Stimulated activated CD4-positive, alpha-beta T cell treated with anti-CD3 and anti-CD28 coated beads, Interleukin-1b, Interleukin-23, amount 100 ng/mL, for 48 hours (primary cell): Measurements from ENCODE around the gene ANKRD44.

Source experiments
- DNase-seq: peaks from one replicate; pipeline ENCODE4 v3.0.0-alpha.2; 2020

ANKRD44 gene

DNA sequence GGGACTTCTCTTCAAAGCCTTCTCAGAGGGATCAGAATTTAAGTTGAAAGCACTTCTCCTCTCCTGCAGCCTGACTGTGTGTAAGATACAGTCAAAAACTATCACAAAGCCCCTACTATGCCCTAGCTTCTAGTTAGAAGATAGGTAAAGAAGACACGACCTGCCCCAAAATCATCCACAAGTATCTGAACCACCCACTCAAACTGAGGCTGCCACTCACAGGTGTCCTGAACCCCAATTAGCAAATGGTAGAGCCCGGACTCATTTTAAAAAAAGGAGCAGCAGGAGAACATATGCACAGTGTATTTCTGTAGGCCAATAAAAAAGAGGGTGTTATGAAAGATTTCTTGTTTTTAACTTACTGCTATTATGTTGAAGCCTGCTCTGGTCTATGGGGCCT is 74.4 kb downstream of the ANKRD44 start:
- DNase-seq: no peak

- no peak for DNase-seq
These were observed 74.9 kb downstream of the ANKRD44 start for GRCh38 chr2:197235711-197236110.

- DNase-seq: no peak
These were observed 75.8 kb downstream of the ANKRD44 start for GRCh38 chr2:197234671-197235191.

- DNase-seq: no peak
These were observed 77.1 kb downstream of the ANKRD44 start for GRCh38 chr2:197233473-197233872.

DNA sequence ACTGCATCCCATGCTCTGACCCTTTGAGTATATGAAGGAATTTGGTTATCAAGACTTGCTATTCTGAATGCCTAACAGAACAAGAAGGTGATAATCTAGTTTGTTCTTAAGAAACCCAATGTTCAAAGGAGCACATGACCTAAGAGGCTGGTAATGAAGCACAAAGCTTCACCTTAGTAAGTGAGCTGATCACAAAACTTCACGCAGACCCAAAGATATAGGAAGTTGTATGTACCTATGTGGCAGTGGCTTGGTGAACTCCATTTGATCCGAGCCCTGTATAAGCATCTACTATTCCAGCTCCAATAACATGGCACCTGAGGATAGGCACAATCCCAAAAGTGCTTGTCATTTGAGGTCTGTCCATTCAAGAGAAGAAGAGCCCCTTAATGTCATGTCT is 78.6 kb downstream of the ANKRD44 start:
- DNase-seq: no peak

DNA sequence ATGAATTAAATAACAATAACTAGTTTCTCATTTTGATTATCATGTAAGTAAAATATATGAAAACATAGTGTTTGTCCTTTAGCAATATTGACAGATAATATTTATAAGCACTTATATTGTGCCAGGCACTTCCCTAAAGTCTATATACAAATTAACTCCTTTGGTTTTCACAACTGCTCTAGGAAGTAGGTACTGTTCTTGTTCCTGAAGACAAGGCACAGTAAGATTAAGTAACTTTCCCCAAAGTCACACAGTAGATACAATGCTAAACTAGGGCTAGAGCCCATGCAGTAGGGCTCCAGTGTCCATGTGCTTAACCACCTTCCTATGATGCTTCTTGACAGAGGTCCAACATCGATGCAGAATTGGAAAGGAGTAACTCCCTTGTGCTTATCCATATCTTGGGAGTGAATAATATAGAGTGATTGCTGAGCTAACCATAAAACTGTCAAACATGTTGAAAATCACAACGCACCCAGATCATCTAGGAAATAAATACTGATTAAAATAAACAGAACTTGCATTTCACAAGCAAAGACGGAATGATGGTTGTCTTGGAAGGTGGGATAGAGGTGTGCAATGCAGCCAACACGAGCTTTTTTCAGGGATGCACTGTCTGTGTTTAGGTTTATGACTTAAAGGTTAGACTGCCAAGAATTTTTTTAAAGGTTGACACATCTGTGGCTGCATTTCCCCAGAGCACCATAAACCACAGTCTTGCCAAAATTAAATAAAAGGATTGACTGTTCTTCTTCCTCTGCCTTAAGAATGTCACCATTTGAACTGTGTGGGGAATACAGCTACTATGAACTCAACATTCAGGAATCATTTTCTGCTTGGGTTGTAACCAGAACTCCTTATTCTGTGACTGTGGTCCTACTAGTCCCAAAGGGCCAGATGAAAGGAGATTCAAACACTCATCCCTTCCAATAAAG is 80.8 kb downstream of the ANKRD44 start:
- no peak for DNase-seq

DNA sequence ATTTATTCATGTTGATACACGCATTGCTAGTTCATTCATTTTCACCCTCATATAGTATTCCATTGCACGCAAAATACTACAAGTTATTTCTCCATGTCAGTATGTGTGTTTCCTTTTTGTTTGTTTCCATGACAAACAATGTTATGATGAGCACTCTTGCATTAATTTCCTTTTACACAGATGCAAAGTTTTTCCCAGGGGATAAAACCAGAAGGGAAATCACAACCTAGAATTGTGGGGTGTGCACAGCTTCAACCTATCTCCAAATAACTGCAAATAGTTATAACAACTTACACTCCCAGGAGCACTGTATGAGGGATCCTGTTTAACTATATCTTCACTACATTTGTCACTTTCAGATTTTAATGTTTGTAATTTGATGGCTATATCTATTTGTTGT is 87.1 kb downstream of the ANKRD44 start:
- no peak for DNase-seq

GRCh38 chr2:197219636-197220035 is 90.9 kb downstream of the ANKRD44 start:
- no peak for DNase-seq

DNA sequence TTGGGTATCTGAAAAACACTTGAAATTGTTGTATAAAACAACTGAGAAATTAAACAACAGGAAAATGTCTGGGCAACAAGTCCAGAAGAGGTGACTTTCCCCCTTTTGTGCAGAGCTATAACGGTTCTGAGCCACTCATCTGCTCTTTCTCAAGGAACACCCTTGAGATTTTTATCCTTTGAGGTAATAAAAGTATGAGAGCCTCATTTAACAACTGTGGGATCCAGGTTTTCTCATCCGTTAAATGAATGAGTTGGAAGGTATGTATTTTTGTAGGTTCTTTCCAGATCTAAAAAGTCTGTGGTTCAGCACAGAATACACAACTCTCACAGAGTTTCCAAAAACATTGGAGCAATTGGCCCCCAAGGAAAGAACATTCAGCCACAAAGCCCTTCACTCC is 93.0 kb downstream of the ANKRD44 start:
- DNase-seq: no peak

DNA sequence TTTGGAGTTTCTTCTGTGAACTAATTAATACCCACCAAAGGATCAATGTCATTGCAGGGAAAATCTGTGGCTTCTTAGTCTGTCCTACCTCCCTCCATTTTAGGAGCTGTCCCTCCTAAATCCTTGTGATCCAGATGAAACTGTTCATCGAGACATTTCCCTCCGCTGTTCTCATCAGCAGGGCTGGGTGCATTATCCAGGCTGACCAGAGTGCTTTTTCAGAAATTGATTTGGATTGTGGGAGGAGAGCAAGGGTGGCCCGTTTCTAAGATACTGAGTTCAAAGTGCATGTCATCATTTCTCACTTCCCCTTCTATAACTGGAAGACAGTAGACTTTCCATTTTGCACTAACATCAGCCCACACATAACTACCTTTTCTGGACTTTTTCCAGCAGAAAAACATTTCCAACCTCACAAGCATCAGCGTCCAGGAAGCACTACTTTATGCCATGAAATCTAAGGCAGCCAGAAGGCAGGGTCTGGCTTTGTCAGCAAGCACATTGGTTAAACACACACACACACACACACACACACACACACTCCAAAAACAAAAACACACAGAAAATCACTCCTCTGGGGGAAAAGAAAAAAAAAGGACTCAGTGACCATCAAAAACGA is 94.1 kb downstream of the ANKRD44 start:
- DNase-seq: no peak

DNA sequence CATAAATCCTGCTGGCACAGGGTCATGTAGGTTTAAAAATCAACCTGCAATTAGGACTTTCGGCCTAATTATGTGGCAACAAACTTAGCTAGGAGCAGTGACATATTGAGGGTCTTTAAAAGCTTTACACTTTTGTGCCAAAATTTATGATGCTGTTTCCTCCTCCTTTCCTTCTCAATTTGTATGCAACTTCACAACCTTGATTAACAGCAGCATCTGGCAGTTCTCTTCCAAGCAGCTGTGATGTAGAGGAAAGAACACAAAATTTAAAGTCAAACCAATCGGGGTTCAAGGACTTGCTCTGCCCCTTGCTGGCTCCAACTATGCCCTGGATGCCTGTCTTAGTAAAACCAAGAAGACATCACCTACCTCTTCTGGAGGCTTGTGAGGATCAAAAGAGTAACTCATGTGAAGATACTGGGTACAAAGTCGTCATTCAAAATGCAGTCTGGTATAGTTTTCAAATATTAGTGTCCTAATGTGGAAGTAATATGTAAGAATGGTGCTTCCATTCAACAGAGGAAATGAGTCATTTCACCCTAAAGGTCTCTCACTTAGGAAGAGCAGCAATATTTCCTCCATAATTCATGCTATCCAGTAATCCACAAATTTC is 94.7 kb downstream of the ANKRD44 start:
- no peak for DNase-seq

GRCh38 chr2:197212344-197213262 is 98.0 kb downstream of the ANKRD44 start:
- DNase-seq: no peak

- peak; percentile 52 for DNase-seq
These were observed 98.7 kb downstream of the ANKRD44 start for GRCh38 chr2:197211881-197212342.

DNA sequence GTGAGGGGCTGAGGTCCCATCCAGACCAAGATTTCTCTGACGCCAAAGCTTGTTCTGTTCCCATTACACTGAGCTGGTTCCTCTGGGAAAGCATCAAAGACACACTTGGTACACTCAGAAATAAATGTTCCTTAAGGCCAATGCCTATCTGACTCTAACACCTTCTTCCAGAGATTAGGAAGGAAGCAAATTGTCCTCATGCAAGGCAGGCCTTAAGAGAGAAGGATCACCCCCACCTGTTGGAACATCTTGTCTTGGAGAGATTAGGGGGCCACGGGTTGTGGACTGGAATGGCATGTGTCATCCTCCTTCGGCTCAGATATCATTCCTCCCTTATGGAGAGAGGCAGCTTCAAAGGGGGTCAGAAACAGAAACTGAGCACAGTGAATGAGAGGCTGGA is 100.2 kb downstream of the ANKRD44 start:
- no peak for DNase-seq

DNA sequence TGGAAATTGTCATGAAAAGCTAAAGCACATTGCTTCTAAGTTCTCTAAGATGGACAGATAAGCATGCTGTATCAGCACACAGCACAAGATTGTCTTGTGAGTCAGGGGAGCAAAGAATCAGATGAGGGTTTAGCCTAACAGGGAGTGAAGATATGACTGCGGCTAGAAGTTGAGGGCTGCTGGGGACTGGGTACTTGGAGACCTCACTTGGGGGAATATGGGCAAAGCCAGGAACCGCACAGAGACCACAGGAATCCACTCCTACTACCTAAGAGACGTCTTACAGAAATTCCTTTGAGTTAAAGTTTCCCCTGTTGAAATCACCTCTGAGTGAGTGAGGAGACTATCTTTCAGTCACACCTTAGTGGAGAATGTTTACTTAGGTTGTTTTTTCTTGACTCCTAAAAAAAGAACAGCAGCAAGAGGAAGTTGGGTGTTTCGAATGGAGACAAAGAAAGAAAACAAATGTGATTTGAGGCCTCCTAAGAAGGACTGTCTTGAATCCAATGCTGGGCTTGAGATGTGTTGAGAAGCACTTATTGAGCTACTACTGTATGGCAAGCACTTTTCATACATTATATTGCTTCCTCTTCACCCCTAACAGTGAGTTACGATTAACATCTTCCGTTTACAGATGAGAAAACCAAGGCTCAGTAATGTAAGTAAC is 100.7 kb downstream of the ANKRD44 start:
- peak; percentile 77 for DNase-seq

GRCh38 chr2:197209246-197209645 is 101.3 kb downstream of the ANKRD44 start:
- no peak for DNase-seq

- no peak for DNase-seq
These were observed 101.7 kb downstream of the ANKRD44 start for GRCh38 chr2:197208841-197209240.

- DNase-seq: peak; percentile 39
These were observed 102.6 kb downstream of the ANKRD44 start for GRCh38 chr2:197208024-197208423.

DNA sequence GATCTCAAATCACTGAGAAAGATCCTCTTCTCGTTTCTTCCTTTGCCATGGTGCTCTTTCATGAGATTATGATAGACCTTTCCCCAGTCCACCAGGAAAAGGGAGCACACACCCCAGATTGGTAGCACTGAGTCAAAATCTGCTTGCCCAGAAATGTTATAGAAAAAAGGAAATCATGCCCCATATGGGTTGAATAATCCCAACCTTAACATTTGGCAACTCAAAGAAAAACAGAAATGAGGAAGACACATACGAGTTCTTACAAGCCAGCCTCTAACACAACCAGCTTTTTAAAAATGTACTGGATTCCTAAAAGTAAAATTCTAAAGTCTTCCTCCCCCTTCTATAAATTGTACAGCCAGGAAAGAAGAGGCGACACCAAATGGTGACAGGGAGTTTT is 103.0 kb downstream of the ANKRD44 start:
- no peak for DNase-seq

DNA sequence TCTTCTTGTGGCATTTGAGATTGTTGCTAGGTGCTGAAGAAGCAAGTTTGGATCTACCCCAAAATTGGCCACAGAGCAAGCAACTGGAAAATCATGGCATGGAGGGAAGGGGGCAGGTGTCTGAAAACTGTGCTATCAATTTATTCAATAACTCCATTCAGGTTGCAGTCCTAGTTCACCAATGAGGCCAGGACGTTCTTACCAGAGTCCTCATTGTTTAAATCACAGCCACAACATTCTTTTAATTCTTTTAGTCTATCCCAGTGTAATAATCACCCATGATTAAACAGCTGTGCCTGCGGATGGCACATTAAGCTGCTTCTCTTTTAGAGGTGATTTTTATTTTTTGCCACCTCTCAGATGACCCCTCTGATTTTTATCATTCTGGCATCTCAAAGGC is 103.5 kb downstream of the ANKRD44 start:
- no peak for DNase-seq

GRCh38 chr2:197205585-197206215 is 104.9 kb downstream of the ANKRD44 start:
- peak; percentile 76 for DNase-seq
